GM19468 (cell line): ENCODE results near the gene CMTM4.
"Not testable (repeated sequence)": the region's sequence is repeated elsewhere in the genome, so short reads cannot be mapped to it uniquely, and the experiment has no call there.

Experiments
- ATAC-seq: cut with Tn5 transposase; IDR thresholded peaks from one replicate; pipeline ENCODE4 v1.9.1; 2021; ENCODE audit warnings: mild to moderate bottlenecking, moderate library complexity, moderate number of reproducible peaks; ENCODE audit not compliant: unreplicated experiment; ENCODE audit errors: extremely low read depth

The CMTM4 gene

DNA sequence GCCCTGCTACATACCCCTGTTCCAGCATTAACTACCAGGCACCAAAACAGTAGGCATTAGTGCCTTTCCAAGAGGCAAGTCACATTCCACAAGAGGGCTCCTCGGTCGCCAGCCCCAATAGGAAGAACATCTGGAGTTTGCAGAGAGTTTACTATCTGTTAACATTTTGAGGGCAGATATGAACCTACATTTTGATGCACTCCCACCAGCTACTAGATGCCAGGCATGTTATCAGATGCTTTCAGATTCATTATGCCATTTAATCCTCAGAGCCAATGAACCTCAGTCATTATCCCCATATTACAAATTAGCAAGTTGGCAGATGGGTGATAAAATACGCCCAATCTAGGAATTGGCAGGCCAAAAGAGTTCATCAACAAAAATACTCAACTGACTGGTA, 121.5 kb downstream of the CMTM4 start:
- ATAC-seq: no peak

DNA sequence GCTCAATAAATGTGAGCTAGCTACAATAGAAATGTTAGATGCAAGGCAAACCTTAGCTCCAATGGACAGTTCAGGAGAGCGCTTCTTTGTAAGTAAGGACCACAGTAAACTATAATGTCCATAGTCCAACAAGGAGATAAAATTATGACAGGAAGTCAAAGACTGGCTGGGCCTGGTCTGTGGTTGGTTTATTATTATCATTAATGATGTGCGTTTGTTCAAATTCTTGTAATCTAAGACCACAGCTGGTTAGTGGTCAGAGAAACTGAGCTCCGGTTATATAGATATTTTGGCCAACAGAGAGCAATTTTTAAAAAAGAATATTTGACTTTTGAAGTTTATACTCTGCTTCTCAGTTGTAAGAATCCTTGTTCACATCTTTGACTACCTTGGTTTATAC, 122.0 kb downstream of the CMTM4 start:
- no peak for ATAC-seq

- ATAC-seq: no peak
These were observed 122.5 kb downstream of the CMTM4 start for GRCh38 chr16:66574081-66574480.

- no peak for ATAC-seq
These were observed 124.2 kb downstream of the CMTM4 start for GRCh38 chr16:66572356-66572755.

- no peak for ATAC-seq
These were observed 126.6 kb downstream of the CMTM4 start for GRCh38 chr16:66569827-66570405.

GRCh38 chr16:66569131-66569530, 127.4 kb downstream of the CMTM4 start:
- ATAC-seq: no peak

DNA sequence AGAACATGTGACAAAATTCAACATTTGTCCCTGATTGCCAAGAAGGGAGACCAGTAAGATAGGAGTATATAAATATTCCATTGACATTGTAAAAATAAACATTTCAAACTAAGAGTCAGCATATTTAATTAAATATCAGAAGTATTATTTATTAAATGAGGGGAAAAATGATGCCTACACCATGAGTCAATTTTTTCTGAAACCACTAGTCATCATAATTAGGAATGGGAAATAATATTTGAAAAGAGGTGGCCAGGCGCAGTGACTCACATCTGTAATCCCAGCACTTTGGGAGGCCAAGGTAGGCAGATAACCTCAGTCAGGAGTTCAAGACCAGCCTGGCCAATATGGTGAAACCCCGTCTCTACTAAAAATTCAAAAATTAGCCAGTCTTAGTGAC, 128.2 kb downstream of the CMTM4 start:
- ATAC-seq: no peak

GRCh38 chr16:66567270-66567669, 129.3 kb downstream of the CMTM4 start:
- not testable (repeated sequence) for ATAC-seq

DNA sequence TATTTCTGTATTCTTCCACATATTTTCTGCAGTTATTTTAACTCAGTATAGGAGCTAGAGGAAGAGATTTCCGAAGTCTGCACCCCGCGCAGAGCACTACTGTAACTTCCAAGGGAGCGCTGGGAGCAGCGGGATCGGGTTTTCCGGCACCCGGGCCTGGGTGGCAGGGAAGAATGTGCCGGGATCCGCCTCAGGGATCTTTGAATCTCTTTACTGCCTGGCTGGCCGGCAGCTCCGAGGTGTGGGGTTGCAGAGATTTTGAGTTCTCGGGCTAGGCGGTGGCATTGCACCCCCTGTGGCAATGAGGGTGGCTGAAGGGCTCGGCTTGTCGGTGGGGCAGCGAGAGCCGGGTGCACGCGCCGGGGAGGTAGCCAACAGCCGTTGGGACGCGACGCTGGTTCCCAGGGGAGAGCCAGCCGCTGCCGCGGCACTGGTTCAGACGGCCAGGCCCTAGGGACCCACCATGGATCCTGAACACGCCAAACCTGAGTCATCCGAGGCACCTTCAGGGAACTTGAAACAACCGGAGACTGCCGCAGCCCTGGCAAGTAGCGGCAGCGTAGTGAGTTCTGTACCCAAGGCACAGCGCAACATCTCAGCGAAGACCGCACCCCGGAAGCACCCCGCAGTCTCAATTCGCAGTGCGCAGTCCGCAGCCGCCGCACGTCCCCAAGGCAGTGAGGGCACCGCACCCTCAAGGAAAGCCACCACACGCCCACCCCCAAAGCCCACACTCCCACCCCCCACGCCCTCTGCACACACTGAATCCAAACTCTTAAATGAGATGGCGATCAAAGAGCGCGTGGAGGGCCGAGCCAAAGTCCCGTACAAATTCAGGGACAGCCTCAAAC, 130.3 kb downstream of the CMTM4 start, which contains the start of gene CMTM1:
TSS of gene CMTM1 (plus strand) at position 389 of the 851 bp plus-strand sequence. CDS start at position 464, 75 bp downstream.
- no peak for ATAC-seq
